Activated T-cell treated with anti-CD3 and anti-CD28 coated beads for 1 hour (primary cell): Measurements from ENCODE around the gene SLC29A1.
"Not testable (repeated sequence)": the region's sequence is repeated elsewhere in the genome, so short reads cannot be mapped to it uniquely, and the experiment has no call there.

Experiments used
- DNase-seq: peaks from one replicate; pipeline ENCODE4 v3.0.0-alpha.2; 2020; ENCODE audit warnings: low read depth

SLC29A1 gene

DNA sequence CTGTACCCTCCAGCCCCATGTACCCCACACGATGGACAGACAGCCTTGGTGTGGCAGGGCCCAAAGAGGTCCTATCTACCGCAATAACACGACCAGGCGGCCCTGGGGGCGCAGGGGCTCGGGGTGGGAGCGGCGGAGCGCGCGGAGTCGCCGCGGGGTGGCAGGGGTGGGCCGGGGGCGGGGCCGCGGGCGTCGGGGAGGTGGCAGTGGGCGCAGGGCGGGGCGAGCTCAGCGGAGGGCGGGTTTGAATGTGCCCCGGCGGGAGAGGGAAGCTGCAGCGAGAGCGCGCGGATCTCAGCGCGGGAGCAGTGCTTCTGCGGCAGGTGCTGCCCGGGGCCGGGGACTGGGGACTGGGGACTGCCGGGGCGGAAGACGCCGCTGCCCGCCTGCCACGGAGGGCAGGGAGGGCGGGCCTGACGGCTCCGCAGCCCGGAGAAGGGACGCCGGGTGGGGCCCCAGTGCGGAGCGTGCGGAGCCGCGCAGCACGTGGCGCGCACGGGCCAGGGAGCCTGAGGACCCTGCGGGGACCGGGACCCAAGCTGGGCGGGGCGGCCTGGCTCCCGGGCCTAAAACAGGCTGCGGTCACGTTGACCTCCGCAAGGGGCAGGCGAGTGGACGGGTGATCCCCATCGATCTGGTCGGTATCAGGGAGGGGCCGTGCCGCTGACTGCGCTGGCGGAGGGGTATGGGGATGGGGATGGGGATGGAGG is at the start of gene SLC29A1:
SLC29A1 (plus strand) TSS at position 277 of the 710 bp plus-strand sequence. CDS start 3,719 bp downstream, outside the sequence.
- peak; percentile 81 for DNase-seq

DNA sequence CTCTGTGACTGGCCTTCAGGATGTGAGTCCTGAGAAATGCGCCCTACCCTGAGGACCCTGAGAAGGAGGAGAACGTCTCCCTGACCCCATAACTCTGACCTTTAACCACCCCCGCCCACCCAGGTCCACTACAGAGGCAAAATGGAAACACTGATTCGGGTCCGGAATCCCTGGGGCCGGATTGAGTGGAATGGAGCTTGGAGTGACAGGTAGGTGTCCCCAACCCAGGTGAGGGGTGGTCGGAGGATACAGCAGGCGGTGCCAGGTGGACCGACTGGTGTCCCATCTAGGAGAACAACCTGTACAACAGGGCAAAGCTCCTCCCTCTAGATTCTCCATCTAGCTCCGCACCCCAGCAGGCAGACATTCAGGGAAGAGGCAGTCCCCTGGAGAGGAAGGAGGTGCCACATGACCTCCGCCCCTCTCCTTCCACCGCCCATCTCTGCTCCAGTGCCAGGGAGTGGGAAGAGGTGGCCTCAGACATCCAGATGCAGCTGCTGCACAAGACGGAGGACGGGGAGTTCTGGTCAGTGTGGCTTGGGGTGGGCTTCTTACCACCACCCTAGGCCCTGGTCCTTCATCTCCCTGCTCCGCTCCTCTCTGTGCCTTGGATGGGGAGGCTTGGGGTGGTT is 47.1 kb upstream of the SLC29A1 start:
- DNase-seq = no peak

DNA sequence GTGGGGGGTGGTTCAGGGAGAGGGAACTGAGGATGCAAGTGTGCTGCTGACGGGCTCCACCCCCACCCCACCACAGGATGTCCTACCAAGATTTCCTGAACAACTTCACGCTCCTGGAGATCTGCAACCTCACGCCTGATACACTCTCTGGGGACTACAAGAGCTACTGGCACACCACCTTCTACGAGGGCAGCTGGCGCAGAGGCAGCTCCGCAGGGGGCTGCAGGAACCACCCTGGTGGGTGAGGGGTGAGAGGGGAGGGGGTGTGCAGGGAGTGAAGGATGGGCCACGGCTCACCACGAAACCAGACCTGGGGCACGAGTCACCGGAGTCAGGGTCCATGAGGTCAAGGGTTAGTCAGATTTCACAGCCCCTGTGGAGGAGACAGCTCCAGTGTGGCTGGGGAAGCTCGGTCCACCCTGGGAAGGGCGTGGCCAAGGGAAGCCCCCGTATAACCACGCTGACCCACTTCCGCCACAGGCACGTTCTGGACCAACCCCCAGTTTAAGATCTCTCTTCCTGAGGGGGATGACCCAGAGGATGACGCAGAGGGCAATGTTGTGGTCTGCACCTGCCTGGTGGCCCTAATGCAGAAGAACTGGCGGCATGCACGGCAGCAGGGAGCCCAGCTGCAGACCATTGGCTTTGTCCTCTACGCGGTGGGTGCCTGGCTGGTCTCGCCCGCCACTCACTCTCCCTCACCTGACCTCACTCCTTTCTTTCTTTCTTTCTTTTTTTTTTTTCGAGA is 46.5 kb upstream of the SLC29A1 start:
- no peak for DNase-seq

DNA sequence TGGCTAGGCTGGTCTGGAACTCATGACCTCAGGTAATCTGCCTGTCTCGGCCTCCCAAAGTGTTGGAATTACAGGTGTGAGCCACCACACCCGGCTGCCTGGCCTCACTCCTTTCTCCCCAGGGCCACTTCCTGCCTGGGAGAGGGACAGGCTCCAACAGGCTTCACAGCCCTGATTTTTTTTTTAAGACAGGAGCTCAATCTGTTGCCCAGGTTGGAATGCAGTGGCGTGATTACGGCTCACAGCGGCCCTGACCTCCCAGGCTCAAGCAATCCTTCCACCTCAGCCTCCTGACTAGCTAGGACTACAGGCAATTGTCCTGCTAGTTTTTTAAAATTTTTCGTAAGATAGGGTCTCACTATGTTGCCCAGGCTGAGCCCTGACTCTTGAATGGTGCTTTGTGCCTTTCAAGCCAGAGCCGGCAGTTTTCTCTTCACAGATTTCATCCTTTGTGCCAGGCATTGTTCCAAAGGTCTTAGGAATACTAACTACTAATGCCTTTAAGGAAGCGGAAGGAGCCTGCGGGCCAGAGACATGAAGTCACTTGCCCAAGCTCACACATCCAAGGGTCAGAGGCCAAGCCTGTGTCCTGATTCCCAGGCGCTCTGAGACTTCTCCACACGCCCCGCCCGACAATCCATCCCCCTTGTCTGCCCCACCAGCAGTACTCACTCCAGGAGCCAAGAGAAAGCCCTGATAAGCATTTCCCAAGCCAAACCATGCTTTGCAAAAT is 45.5 kb upstream of the SLC29A1 start:
- no peak for DNase-seq

DNA sequence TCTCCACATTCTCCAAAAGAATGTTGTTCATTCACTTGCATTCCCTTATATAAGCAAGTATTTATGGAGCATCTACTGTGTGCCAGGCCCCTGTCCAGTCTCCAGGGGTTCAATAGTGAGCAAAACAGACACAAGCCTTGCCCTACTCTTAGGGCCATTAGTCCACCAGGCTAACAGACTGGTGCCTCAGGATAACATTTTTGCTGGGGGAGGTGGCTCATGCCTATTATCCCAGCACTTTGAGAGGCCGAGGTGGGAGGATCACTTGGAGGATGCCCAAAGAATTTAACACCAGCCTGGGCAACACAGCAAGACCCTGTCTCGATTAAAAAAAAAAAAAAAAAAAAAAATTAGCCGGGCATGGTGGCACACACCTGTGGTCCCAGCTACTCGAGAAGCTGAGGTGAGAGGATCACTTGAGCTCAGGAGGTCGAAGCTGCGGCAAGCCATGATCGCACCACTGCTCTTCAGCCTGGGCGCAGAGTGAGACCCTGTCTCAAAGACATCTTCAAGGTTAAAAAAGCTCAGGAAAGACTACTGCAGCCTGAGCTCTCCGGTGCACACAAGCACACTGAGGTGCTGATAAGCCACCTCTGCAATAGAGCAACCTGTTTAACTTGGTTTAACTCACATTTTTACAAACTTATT is 44.8 kb upstream of the SLC29A1 start:
- no peak for DNase-seq

DNA sequence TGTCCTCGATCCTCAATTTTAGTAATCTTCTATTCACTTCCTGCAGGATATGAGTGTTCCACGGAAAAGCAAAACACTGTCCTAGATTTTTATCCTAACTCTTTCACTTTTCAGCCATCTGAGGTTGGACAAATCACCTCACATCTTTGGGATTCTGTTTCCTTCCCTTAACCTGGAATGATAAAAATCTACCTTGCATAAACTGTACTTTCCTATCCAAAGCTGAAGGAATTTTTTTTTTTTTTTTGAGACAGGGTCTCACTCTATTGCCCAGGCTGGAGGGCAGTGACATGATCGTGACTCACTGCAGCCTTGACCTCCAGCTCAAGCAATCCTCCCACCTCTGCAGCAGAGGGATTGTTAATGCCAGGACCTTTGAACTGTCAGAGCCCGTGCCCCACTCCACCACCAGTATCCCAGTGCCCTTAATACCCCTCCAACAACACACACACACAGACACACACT is 44.3 kb upstream of the SLC29A1 start:
- DNase-seq = no peak

DNA sequence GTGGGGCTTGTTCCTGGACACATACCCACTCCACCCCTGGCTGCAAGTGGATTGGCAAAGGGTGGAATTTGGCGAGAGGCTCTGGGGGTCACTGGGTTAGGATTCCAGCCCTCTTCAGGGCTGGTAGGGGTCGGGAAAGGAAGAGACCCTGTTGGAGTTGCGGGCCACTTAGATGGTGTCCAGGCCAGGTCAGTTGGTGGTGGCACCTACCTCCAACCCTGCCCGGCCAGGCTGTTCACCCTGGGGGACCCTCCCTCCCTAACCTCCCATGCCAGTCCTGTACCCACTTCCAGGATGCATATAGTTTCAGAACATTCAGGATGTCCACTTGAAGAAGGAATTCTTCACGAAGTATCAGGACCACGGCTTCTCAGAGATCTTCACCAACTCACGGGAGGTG is 43.7 kb upstream of the SLC29A1 start:
- DNase-seq = no peak

DNA sequence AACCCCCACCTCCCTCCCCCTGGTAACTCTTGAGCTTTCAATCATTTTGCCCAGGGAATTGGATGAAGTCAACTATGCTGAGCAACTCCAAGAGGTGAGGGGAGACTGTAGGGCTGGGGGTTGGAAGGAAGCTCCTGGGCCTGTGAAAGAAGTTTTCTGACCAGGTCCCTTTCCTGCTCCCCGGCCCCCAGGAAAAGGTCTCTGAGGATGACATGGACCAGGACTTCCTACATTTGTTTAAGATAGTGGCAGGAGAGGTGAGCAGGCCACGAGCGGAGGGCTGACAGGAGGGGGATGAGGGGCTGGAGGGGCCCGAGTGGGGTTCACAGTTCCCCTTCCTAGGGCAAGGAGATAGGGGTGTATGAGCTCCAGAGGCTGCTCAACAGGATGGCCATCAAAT is 43.0 kb upstream of the SLC29A1 start:
- no peak for DNase-seq

DNA sequence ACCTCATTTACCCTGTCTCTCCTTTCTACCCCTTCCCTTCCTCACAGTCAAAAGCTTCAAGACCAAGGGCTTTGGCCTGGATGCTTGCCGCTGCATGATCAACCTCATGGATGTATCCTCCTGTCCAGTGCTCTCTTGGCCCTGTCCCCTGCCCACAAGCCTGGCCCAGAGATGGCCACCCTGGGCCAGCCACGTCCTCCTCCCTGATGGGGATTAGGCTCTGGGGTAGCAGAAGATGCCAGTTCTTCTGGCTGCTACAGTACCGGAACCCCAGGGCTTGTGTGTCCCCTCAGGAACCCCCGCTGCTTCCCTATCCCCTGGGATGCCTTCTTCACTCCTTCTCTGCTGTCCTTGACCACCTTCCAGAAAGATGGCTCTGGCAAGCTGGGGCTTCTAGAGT is 42.5 kb upstream of the SLC29A1 start:
- DNase-seq = no peak

DNA sequence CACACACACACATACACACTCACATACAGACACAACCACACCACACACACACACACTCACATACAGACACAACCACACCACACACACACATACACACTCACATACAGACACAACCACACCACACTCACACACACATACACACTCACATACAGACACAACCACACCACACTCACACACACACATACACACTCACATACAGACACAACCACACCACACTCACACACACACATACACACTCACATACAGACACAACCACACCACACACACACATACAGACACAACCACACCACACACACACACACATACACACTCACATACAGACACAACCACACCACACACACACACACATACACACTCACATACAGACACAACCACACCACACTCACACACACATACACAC is 41.6 kb upstream of the SLC29A1 start:
- not testable (repeated sequence) for DNase-seq

DNA sequence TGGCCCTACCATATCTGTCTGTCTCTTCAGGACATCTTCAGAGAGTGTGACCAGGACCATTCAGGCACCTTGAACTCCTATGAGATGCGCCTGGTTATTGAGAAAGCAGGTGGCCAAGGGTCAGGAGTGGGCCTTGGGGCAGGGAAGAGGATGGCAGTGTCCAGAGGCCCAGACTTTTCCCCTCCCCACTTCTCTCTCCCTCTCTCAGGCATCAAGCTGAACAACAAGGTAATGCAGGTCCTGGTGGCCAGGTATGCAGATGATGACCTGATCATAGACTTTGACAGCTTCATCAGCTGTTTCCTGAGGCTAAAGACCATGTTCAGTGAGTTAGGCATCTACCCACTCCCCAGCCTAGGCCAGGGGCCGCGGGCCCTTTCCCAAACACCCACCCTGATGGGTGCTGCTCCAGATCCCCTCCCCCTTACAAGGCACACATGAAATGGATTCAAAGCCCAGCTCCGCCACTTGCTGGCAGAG is 40.4 kb upstream of the SLC29A1 start:
- DNase-seq = no peak

DNA sequence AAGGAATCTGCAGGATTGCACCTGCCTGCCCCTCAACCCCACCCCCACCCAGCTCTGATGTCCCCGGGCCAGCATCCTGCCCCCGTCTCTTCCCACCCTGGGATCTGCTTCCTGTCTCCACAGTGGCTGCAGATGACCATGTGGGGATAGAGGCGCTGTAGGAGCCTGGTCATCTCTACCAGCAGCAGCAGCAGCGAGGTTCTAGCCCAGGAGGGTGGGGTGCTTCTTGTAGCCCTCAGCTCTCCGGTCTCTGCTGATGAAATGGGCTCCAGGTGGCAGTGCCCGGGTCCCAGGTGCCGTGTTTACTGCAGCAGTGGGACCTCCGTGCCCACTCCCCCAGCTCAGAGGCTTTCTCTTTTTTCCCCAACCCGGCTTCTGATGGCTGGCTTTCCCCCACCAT is 39.6 kb upstream of the SLC29A1 start:
- DNase-seq = no peak

DNA sequence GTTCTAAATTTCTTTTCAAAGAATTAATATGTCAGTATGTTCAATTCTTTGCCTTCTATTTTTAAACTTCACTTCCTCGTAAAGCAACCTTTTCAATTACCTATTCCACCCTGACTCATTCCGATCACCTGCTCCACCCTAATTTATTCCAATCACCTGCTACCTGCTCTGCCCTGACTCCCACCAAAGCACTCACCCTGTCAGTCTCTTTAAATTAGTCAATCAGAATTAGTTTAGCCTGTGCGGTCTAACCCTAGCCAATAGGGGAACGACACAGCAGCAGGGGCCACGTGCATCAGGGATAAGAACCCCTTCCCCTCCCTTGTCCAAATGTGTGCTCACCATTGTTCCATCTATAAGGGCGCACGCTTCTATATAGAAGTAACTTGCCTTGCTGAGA is 38.0 kb upstream of the SLC29A1 start:
- not testable (repeated sequence) for DNase-seq

DNA sequence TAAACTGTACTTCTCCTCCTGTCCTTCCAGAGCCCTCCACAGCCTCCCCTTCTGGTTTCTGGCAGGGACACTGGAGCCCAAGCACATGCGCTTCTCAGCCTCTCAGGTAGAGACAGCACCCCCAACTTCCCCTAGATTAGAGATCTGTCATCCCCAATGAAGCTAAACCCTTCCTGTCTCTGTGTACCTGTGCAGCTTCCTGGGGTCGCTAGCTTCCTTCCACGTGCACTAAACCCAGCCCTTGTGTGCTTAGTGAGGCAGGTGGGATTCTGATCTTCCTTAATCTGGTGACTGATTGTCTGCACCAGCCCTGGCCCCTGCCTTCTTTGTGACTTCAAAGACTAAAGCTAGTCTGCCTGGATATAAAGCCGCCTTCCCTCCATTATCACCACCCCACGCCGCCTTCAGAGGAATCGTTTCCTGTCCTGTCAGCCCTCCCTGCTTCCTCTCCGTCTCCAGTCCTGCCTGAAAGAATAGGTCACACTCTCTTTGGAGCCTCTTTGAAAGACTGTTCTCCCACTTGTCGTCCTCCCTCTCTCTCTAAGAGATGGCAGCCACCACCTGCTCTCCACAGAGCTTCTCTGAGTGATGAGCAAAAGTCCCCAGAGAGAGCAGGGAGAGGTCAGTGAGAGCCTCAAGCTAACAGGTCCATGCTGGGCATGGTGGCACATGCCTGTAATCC is 37.3 kb upstream of the SLC29A1 start:
- DNase-seq = no peak

DNA sequence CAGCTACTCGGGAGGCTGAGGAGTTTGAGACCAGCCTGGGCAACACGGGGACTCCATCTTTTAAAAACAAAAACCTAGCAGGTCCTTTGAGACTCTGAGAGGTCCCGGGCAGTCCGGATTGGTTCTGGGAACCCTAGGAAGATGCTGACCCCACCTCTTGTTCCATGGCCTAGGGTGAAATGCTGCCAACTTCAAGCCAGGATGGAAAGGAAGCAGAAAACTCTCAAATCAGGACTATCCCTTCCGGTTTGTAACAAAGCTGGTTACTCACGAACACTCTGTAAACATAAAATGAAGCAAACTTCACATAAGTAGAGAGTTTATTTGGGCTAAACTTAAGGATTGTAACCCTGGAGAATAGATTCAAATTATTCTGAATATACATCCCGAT is 36.8 kb upstream of the SLC29A1 start:
- no peak for DNase-seq

DNA sequence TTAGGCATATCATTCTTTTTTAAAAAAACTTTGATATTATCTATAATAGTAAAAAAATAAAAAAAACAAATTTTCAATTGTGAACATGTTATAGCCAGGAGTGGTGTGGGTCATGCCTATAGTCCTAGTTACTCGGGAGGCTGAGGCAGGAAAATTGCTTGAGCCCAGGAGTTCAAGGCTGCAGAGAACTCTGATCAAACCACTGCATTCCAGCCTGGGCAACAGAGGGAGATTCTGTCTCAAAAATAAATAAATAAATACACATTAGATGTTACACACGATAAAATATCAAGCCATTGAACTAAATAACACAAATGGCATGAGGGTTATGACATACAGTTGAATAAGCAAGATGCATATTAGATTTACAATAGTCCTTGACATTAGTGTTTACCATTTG is 34.6 kb upstream of the SLC29A1 start:
- DNase-seq = no peak

DNA sequence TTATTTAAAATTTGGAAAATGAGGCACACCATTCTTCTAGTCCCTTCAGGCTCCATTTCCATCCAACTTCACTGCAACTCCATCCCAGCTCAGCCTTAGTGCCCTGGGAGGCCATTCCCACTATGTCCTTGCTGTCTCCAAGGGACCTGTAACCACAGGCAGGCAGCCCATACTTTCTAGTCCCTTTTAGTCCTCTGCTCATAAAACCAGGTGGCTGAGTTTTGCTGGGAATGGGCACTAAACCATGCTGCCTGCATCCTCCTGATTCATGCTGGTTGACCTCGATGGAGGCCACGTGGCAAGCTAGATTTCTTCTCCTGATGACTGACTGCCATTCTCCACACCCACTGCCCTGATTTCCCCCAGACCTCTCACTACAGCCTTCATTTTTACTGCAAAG is 34.1 kb upstream of the SLC29A1 start:
- no peak for DNase-seq

DNA sequence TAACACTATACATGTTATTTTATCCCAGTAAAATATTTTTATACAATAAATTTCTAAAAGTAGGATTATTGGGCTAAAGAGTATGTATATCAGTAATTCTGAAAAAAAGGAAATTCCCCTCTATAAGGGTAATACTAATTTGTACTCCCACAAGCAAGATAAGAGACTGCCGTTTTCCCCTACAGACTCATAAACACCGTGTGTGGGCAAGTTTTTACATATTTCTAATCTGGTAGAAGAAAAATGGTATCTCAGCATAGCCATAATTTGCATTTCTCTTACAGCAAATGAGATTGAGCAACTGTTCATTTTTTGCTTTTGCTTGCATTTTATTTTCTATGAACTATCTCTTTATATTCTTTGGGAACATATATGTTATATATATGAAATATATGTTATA is 32.7 kb upstream of the SLC29A1 start:
- no peak for DNase-seq

DNA sequence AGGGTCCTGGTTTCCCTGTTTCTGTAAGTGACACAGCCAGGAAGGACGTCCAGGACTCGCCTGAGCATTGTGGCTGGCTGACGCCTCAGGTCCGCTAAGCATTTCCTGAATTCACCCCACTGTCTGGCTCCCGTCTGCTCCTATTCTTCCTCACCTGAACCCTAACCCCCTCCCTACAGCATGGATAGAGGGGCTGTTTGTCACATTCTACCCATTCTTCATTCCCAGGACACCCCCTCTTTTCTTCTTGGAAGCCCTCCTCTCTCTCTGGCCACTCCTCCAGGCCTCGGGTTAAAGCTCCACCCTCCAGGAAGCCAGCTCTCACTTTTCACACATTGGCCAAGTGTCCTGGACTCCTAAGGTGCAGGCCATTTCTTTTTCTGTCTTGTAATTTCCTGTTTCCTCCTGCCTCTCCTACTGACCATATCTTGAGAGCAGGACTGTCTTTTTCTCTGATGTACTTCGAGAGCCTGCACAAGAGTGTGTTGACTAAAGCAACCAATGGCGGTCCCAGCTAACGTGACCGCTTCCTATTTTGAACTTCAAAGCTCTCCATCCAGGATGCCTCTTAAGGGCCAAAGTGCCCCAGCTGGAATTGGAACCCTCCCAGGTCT is 30.9 kb upstream of the SLC29A1 start:
- no peak for DNase-seq

DNA sequence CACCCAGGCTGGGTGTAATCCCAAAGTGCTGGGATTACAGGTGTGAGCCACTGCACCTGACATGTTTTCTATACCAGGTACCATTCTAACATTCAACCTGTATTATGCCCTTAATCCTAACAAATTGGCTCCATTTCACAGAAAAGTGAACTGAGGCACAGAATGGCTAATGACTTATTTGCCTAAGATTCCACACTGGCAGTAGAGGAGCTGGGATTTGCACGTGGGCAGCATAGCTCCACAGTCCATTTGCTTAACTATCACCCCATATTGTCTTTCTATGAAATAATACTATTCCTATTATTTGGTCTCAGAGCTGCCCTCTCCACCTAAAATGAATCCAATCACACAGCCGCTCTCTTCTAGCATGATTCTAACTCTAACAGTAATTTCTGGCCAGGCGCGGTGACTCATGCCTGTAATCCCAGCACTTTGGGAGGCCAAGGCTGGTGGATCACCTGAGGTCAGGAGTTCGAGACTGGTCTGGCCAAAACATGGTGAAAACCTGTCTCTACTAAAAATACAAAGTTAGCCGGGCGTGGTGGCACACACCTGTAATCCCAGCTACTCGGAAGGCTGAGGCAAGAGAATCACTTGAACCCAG is 30.0 kb upstream of the SLC29A1 start:
- DNase-seq = no peak
